Endodermal cell (in vitro differentiated cells): ENCODE measurements around the gene STK39. TPM values are rescaled to one million over a fixed set of nuclear protein-coding genes. Genes with fewer than 3 reads are reported as not detected.
"Not testable (repeated sequence)": the region's sequence is repeated elsewhere in the genome, so short reads cannot be mapped to it uniquely, and the experiment has no call there.

Experiments
- DNase-seq: peaks from one replicate; pipeline ENCODE4 v3.0.0-alpha.2; 2017
- H3K27ac ChIP-seq: 2 replicates; pipeline ENCODE4 v1.5.1; 2013; ENCODE audit warnings: mild to moderate bottlenecking, low read depth, low read length, moderate library complexity
- H3K27me3 ChIP-seq: 2 replicates; pipeline ENCODE4 v1.6.1; 2013; ENCODE audit warnings: mild to moderate bottlenecking, low read length, moderate library complexity; ENCODE audit not compliant: insufficient read depth, control insufficient read depth, poor library complexity, severe bottlenecking
- H3K36me3 ChIP-seq: 2 replicates; pipeline ENCODE4 v1.7.0; 2013; ENCODE audit warnings: mild to moderate bottlenecking, low read length, moderate library complexity; ENCODE audit not compliant: control insufficient read depth, insufficient read depth
- H3K4me1 ChIP-seq: one replicate; pipeline ENCODE4 v1.7.0; 2013; ENCODE audit warnings: low read length; ENCODE audit not compliant: control insufficient read depth, insufficient read depth
- H3K4me3 ChIP-seq: 2 replicates; pipeline ENCODE4 v1.5.1; 2013; ENCODE audit warnings: mild to moderate bottlenecking, low read length, moderate library complexity
- H3K9ac ChIP-seq: 2 replicates; pipeline ENCODE4 v1.6.1; 2013; ENCODE audit warnings: mild to moderate bottlenecking, low read length, moderate library complexity; ENCODE audit not compliant: poor library complexity, severe bottlenecking; ENCODE audit errors: extremely low read depth
- H3K9me3 ChIP-seq: 2 replicates; pipeline ENCODE4 v1.6.1; 2013; ENCODE audit warnings: mild to moderate bottlenecking, low read length, moderate library complexity; ENCODE audit not compliant: control insufficient read depth
- H3K27ac Mint-ChIP-seq: 2 replicates; pipeline ENCODE4 v1.8.0; 2020; ENCODE audit warnings: mixed read lengths
- H3K27me3 Mint-ChIP-seq: 2 replicates; pipeline ENCODE4 v1.8.0; 2021; ENCODE audit warnings: mild to moderate bottlenecking, mixed read lengths; ENCODE audit not compliant: insufficient read depth
- H3K36me3 Mint-ChIP-seq: 2 replicates; pipeline ENCODE4 v1.8.0; 2020; ENCODE audit warnings: low read depth, mixed read lengths
- H3K4me1 Mint-ChIP-seq: 2 replicates; pipeline ENCODE4 v1.8.0; 2020; ENCODE audit warnings: mixed read lengths
- H3K4me3 Mint-ChIP-seq: 2 replicates; pipeline ENCODE4 v1.8.0; 2020; ENCODE audit warnings: mild to moderate bottlenecking, moderate library complexity, mixed read lengths
- H3K9me3 Mint-ChIP-seq: 2 replicates; pipeline ENCODE4 v1.8.0; 2020; ENCODE audit warnings: mild to moderate bottlenecking, mixed read lengths
- WGBS, 2 experiments: methylation state at CpG; one replicate each; pipeline versions ENCODE4 v1.1.5 to v1.1.7; 2013; ENCODE audit warnings: missing lambda C conversion rate in 2 of 2, mixed read lengths in 1 of 2; ENCODE audit not compliant: insufficient coverage in 1 of 2, insufficient read length in 1 of 2; 5-methylcytosine and 5-hydroxymethylcytosine counted together
- total RNA-seq, 2 donors: library from RNA; stranded (reverse); fragmentation: NEBNext Ultra II Directional in 1 of 2; extraction: Animal tissue kit (Norgen Biotek cat#: 25700) in 1 of 2; gene quantifications; 2 replicates in 1 of 2; 3 replicates in 1 of 2; pipeline ENCODE4 v1.2.1, GENCODE V29; 2021
- TF ChIP-seq, protein P1 (sequence below): fragments of 200-600 bp; sonication (generic); conservative IDR thresholded peaks from 2 replicates; pipeline ENCODE4 v1.5.0; 2021; ENCODE audit warnings: antibody characterized with exemption, mild to moderate bottlenecking

Gene STK39
- total RNA-seq, 2 donors from 2014 or later = 22.3 to 31.5 TPM

- H3K4me3 Mint-ChIP-seq = no peak overlapping the region
- no peaks in the 10 kb centered on the region for H3K27me3 Mint-ChIP-seq
- no peaks in the 10 kb centered on the region for H3K36me3 Mint-ChIP-seq
- peaks cover 6% of the 10 kb centered on the region for H3K4me1 ChIP-seq
- H3K4me3 ChIP-seq = no peak overlapping the region
- TF ChIP-seq, protein P1, sequence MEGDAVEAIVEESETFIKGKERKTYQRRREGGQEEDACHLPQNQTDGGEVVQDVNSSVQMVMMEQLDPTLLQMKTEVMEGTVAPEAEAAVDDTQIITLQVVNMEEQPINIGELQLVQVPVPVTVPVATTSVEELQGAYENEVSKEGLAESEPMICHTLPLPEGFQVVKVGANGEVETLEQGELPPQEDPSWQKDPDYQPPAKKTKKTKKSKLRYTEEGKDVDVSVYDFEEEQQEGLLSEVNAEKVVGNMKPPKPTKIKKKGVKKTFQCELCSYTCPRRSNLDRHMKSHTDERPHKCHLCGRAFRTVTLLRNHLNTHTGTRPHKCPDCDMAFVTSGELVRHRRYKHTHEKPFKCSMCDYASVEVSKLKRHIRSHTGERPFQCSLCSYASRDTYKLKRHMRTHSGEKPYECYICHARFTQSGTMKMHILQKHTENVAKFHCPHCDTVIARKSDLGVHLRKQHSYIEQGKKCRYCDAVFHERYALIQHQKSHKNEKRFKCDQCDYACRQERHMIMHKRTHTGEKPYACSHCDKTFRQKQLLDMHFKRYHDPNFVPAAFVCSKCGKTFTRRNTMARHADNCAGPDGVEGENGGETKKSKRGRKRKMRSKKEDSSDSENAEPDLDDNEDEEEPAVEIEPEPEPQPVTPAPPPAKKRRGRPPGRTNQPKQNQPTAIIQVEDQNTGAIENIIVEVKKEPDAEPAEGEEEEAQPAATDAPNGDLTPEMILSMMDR = no peak
- no peaks in the 10 kb centered on the region for H3K27me3 ChIP-seq
- H3K27ac ChIP-seq = no peak overlapping the region
- peaks cover under 1% of the 10 kb centered on the region for H3K9me3 ChIP-seq
- no peak overlapping the region for H3K27ac Mint-ChIP-seq
- no peak for DNase-seq
- H3K36me3 ChIP-seq = no peaks in the 10 kb centered on the region
- peaks cover 12% of the 10 kb centered on the region for H3K4me1 Mint-ChIP-seq
- 89 to 93% methylated on average over 3 to 5 of the region's 5 CpGs for WGBS, 2 experiments
- peaks cover 2% of the 10 kb centered on the region for H3K9me3 Mint-ChIP-seq
- no peak overlapping the region for H3K9ac ChIP-seq
Measured at GRCh38 chr2:168086851-168087250, 160.5 kb downstream of the STK39 start.

DNA sequence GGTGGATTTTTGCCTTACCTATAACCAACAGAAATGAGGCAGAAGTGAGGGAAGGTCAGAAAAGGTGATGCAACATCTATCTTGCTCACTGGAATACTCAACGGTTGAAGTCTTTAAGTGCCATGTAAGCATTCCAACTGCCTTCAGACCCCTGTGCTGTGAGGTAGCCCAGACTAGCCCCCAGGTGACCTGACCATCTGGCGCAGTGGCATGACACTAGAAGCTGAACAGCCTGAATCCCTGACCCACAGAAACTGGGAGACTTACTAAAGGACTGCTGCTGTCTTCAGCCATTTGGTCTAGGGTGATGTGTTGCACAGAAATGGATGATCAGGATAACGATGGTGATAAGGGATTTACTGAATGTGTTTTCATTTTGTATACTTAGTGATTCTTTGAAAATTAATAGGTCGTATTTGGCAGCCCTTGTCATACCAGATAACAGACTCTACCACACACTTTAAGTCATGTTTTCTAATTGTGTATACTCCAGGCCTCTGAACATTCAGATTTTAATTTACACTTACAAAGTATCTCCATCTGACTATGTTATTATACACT, 161.5 kb downstream of the STK39 start:
- Mint-ChIP-seq H3K9me3 (peaks cover 9% of the 10 kb centered on the region), H3K4me1 (peaks cover 12% of the 10 kb centered on the region), H3K4me3 (no peak overlapping the region), H3K27ac (no peak overlapping the region), H3K36me3 (no peaks in the 10 kb centered on the region), H3K27me3 (no peaks in the 10 kb centered on the region)
- DNase-seq = no peak
- H3K36me3 ChIP-seq = no peaks in the 10 kb centered on the region
- H3K4me1 ChIP-seq = peaks cover 6% of the 10 kb centered on the region
- H3K9me3 ChIP-seq = peaks cover 10% of the 10 kb centered on the region
- H3K9ac ChIP-seq = no peak overlapping the region
- WGBS, 2 experiments = 94 to 100% methylated on average over 2 to 4 of the region's 4 CpGs
- no peak overlapping the region for H3K27ac ChIP-seq
- H3K4me3 ChIP-seq = no peak overlapping the region
- TF ChIP-seq, protein P1 = no peak
- no peaks in the 10 kb centered on the region for H3K27me3 ChIP-seq

DNA sequence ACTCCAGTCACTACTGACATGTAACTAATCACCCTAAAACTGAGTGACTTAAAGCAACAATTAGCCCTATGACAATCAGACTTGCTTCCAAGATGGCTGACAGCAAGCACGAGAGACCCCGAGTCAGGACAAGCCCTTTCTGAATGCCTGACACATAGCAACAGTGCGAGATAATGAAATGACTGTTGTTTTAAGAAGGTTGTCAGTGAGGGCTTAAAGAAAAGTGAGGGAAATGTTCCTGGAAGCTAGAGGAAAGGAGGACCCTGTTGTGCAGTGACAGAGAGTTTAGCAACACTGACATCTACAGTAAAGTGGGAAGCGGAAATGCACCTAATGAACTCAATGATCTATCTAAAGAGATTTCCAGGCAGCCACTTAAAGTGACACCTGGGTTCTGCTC, 163.1 kb downstream of the STK39 start:
- Mint-ChIP-seq H3K9me3 (peaks cover 20% of the 10 kb centered on the region), H3K27me3 (no peaks in the 10 kb centered on the region), H3K36me3 (peaks cover 8% of the 10 kb centered on the region), H3K4me1 (peaks cover 12% of the 10 kb centered on the region), H3K4me3 (no peak overlapping the region), H3K27ac (peak overlapping the region; percentile 57)
- WGBS, 2 experiments = 67 to 91% methylated on average over 3 to 4 of the region's 4 CpGs
- H3K4me3 ChIP-seq = no peak overlapping the region
- H3K27me3 ChIP-seq = no peaks in the 10 kb centered on the region
- DNase-seq = no peak
- no peaks in the 10 kb centered on the region for H3K36me3 ChIP-seq
- no peak overlapping the region for H3K27ac ChIP-seq
- TF ChIP-seq, protein P1 = no peak
- H3K4me1 ChIP-seq = peaks cover 6% of the 10 kb centered on the region
- no peak overlapping the region for H3K9ac ChIP-seq
- H3K9me3 ChIP-seq = peaks cover 14% of the 10 kb centered on the region

- not testable (repeated sequence) for H3K4me1 ChIP-seq, H3K27ac Mint-ChIP-seq, H3K4me3 Mint-ChIP-seq, H3K36me3 ChIP-seq, H3K9ac ChIP-seq, H3K27ac ChIP-seq, H3K4me3 ChIP-seq, H3K27me3 Mint-ChIP-seq, DNase-seq, H3K27me3 ChIP-seq
- H3K4me1 Mint-ChIP-seq = peaks cover 12% of the 10 kb centered on the region
- peaks cover 11% of the 10 kb centered on the region for H3K36me3 Mint-ChIP-seq
- 80 to 98% methylated on average over 1 to 3 of the region's 3 CpGs for WGBS, 2 experiments
- peaks cover 20% of the 10 kb centered on the region for H3K9me3 Mint-ChIP-seq
- peaks cover 14% of the 10 kb centered on the region for H3K9me3 ChIP-seq
Measured at GRCh38 chr2:168081452-168081851, 165.9 kb downstream of the STK39 start.
